Astrocyte of the cerebellum (primary cell): ENCODE data around the gene XYLB.
"Not testable (repeated sequence)": the region's sequence is repeated elsewhere in the genome, so short reads cannot be mapped to it uniquely, and the experiment has no call there.

Experiments used
- DNase-seq: peaks from one replicate; pipeline ENCODE4 v3.0.0-alpha.2; 2011; ENCODE audit warnings: low read depth
- H3K4me3 ChIP-seq: 2 replicates; pipeline ENCODE4 v1.5.1; 2011; ENCODE audit warnings: mild to moderate bottlenecking, low read depth, low read length, moderate library complexity
- CTCF ChIP-seq: IDR thresholded peaks from 2 replicates; pipeline ENCODE4 v1.5.1; 2012; ENCODE audit warnings: low read length, low read depth, moderate library complexity, mild to moderate bottlenecking; ENCODE audit errors: missing control alignments
- in situ Hi-C: cut with HindIII; loops from 2 replicates; pipeline ENCODE4 v1.10.0; 2017; ENCODE audit warnings: low sequenced_read_pairs

Gene XYLB

DNA sequence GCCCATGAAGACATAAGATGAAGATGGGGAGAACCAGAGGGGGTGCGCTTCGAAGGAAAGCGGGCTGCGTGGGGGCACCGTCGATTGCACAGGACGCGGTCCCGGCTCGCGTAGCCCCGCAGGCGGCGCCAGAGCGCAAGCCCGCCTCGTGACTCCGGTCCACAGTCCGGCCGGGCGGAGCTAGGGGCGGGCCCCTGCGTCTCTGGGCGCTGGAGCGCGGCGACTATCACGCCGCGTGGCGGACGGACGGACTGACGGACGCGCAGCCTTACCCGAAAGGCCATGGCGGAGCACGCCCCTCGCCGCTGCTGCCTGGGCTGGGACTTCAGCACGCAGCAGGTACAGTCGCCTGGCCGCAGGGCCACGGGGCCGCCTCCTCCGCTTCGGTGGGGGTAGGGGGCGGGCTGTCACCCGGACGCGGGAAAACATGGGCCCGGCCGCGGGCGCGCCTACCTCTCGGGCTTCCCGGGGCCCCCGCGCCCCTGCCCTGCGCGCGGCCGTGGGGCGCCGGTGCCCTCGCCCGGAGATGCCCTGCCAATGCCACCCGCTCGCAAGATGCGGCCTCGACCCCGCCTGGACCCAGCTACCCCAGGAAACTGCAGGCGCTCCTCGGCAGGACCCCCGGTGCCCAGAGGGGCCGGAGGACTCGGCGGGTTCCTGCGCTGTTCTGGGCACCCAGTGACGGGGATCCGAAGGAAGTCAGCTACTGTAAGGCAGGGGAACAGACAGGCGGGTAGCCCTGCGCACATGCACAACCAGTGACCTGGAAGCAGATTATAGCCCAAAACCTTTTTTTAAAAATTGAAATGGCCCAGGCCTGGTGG, at the start of gene XYLB:
Gene XYLB (plus strand): TSS at position 199 of the 824 bp plus-strand sequence. CDS start 84 bp downstream, at position 283.
- in situ Hi-C loops: no loop called here
- peak; percentile 36 for DNase-seq
- peak; percentile 85 for TF ChIP-seq CTCF
- peak within 1 kb of the TSS; percentile 66 for H3K4me3 ChIP-seq

GRCh38 chr3:38297053-38297452, 49.5 kb upstream of the XYLB start:
- H3K4me3 ChIP-seq, in situ Hi-C loops, DNase-seq: not testable (repeated sequence)

- no peak for TF ChIP-seq CTCF
- in situ Hi-C loops: no loop called here
- no peak for DNase-seq
- no peak overlapping the region for H3K4me3 ChIP-seq
Observed at GRCh38 chr3:38297537-38297936, 49.0 kb upstream of the XYLB start.

DNA sequence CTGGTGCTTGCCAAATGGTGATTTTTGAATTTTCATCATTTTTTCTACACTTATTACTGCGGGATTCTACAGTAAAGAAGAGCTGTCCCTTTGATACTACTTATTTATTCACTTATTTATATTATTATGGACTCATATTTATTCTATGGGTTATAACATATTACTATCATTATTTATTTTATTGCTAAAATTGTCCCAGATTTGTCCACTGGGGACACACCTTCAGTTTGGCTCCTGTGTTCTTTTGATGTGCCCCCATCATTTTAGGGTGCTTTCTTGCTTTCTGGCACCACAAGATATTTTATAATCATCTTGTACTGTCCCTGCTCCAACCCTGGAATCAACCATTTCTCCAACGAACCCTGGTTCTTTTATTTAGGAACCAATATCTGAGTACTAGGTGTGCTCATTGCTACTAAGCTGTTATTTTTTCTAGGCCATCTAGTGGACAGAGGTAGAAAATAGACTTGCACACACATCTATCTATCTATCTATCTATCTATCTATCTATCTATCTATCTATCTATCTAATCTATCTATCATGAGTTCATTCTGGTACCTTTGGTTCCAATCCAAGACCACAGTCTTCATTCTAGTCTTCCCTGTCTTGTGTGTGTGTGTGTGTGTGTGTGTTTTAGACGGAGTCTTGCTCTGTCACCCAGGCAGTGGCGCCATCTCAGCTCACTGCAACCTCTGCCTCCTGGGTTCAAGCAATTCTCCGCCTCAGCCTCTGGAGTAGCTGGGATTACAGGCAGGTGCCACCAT, 48.5 kb upstream of the XYLB start:
- in situ Hi-C loops: no loop called here
- DNase-seq: peak; percentile 6
- H3K4me3 ChIP-seq: no peak overlapping the region
- TF ChIP-seq CTCF: peak; percentile 42

DNA sequence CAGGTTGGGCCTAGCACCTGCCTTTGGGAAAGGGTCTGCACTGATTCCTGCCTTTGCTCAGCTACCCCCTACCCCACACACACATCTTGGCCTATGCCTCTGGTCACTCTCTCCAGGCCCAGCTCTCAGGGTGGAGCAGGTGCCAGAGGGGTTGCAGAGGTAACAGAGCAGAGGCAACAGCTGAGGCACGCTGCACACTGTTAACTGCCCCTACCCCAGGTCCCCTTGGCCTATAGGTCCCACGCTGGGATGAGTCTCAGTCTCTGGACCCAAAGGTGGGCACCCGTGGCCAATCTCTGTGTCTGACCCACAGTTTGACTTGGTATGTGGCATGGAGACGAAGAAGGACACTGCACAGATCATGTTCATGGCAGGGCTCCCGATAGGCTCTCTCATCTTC, 39.6 kb upstream of the XYLB start:
- H3K4me3 ChIP-seq: no peak overlapping the region
- no peak for TF ChIP-seq CTCF
- in situ Hi-C loops: loop anchor here (5.0 kb wide), 1 partner anchor 60 kb away; no protein-coding TSS in a partner anchor
- no peak for DNase-seq

DNA sequence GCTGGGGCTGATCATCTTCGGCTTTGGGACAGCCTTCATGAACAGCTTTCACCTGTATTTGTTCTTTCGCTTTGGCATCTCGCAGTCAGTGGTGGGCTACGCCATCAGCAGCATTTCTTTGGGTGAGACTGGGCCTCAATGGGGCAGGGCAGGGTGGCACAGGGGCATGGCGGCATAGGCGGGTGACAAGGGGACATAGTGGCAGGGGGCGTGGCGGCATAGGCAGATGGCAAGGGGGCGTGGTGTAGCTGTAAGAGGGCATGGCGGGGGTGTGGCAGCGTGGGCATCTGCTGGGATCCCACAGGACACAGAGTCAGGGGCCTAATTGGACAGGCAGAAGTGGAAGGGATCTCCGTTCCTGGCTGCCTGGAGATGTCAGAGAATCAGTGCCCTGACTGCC, 39.0 kb upstream of the XYLB start:
- in situ Hi-C loops: loop anchor here (5.0 kb wide), 1 partner anchor 60 kb away; no protein-coding TSS in a partner anchor
- TF ChIP-seq CTCF: no peak
- DNase-seq: no peak
- H3K4me3 ChIP-seq: no peak overlapping the region
